Spleen (tissue), 11 donors: ENCODE data around the gene NGEF. TPM values are rescaled to one million over a fixed set of nuclear protein-coding genes. Genes with fewer than 3 reads are reported as not detected.
A peak's percentile ranks its signal among the peaks of the same experiment; 100 is the strongest.

ENCODE experiments used
- DNase-seq: peaks from one replicate; pipeline ENCODE4 v3.0.0-alpha.2; 2020
- H3K27ac ChIP-seq, 8 donors: fragments of 200-600 bp; sonication (generic) in 7 of 8; 1 replicate in 4 of 8; 2 replicates in 4 of 8; pipeline versions ENCODE4 v1.5.0 to v1.8.0; 2016 to 2021; ENCODE audit warnings: inconsistent platforms in 4 of 8, mild to moderate bottlenecking in 4 of 8, moderate library complexity in 1 of 8
- H3K27me3 ChIP-seq, 7 donors: fragments of 200-600 bp; sonication (generic) in 6 of 7; replicated peaks in 1 of 7; 1 replicate in 4 of 7; 2 replicates in 3 of 7; pipeline versions ENCODE4 v1.5.0 to v1.8.0; 2016 to 2021; ENCODE audit warnings: inconsistent platforms in 3 of 7, mild to moderate bottlenecking in 1 of 7
- H3K36me3 ChIP-seq, 6 donors: fragments of 200-600 bp; sonication (generic) in 5 of 6; 1 replicate in 4 of 6; 2 replicates in 2 of 6; pipeline versions ENCODE4 v1.5.0 to v1.8.0; 2016 to 2021; ENCODE audit warnings: inconsistent platforms in 2 of 6
- H3K4me1 ChIP-seq, 6 donors: fragments of 200-600 bp; sonication (generic) in 5 of 6; 1 replicate in 3 of 6; 2 replicates in 3 of 6; pipeline versions ENCODE4 v1.5.0 to v1.8.0; 2016 to 2021; ENCODE audit warnings: inconsistent platforms in 3 of 6
- H3K4me3 ChIP-seq, 8 donors: fragments of 200-600 bp; sonication (generic) in 7 of 8; 1 replicate in 4 of 8; 2 replicates in 4 of 8; pipeline versions ENCODE4 v1.5.0 to v1.8.0; 2016 to 2021; ENCODE audit warnings: inconsistent platforms in 4 of 8, mild to moderate bottlenecking in 4 of 8, moderate library complexity in 2 of 8
- H3K9me3 ChIP-seq, 8 donors: fragments of 200-600 bp; sonication (generic) in 7 of 8; 1 replicate in 4 of 8; 2 replicates in 4 of 8; pipeline versions ENCODE4 v1.5.0 to v1.8.0; 2016 to 2021; ENCODE audit warnings: inconsistent platforms in 4 of 8
- CTCF ChIP-seq, 11 experiments: fragments of 200-600 bp in 7 of 11; fragments of 450-650 bp in 4 of 11; sonication (generic) in 4 of 11; IDR thresholded peaks in 8 of 11; conservative IDR thresholded peaks in 3 of 11; 1 replicate in 7 of 11; 2 replicates in 4 of 11; pipeline versions ENCODE4 v1.4.0 to v1.8.0; 2016 to 2021; ENCODE audit warnings: antibody characterized with exemption in 11 of 11, inconsistent platforms in 4 of 11, mild to moderate bottlenecking in 1 of 11
- POLR2A ChIP-seq, 3 donors: fragments of 450-650 bp; IDR thresholded peaks; one replicate each; pipeline ENCODE4 v1.5.1; 2017; ENCODE audit warnings: antibody characterized with exemption in 3 of 3, mild to moderate bottlenecking in 1 of 3
- POLR2AphosphoS5 ChIP-seq, 3 donors: sonication (generic); formaldehyde crosslinking; IDR thresholded peaks; one replicate each; pipeline ENCODE4 v1.5.1; 2017; ENCODE audit warnings: antibody characterized with exemption in 3 of 3
- WGBS, 5 donors: extraction: QIAGEN DNeasy Blood & Tissue Kit in 3 of 5; methylation state at CpG; one replicate each; pipeline versions ENCODE4 v1.1.5 to v1.1.7; 2013 to 2018; 5-methylcytosine and 5-hydroxymethylcytosine counted together
- intact Hi-C: fragments of 100-400 bp; cut with DNase I; formaldehyde crosslinking; loops from one replicate; pipeline ENCODE4 v1.15.0; 2023; ENCODE audit warnings: low total_unique reads
- polyA plus RNA-seq, 3 donors: library from polyadenylated mRNA; stranded (reverse); fragments of 200-250 nt; gene quantifications; one replicate each; pipeline ENCODE4 v1.2.1, GENCODE V29; 2013
- total RNA-seq, 7 donors: library from RNA; depleted of rRNA in 3 of 7; stranded (reverse); fragments of >200 nt in 3 of 7; fragmentation: NEBNext Ultra II Directional in 4 of 7; extraction: Animal tissue kit (Norgen Biotek cat#: 25700) in 4 of 7; gene quantifications; one replicate each; pipeline versions ENCODE4 v1.1.0 to v1.2.1, GENCODE V29; 2016 to 2021
- donor health status: healthy with polysubstance abuse.
- donor health status: DM: no; HTN: no; CAD: no; lungs with moderate emphysema.
- donor health status: DM: no; HTN: no; CAD: no.
- donor health status: Bipolar disorder and iron deficiency.
- donor health status: healthy.
- donor health status: DM: no; HTN: no; CAD: no.
- donor health status: DM: yes; HTN: yes; CAD: no.

NGEF gene
- total and polyA plus RNA-seq, 10 donors, result 0.23 to 0.79 (median 0.43) TPM; not detected in 5

GRCh38 chr2:232882505-232883115 is 130.4 kb downstream of the NGEF start:
- Histone ChIP-seq H3K4me1 (no peaks in the 10 kb centered on the region), H3K36me3 (no peaks in the 10 kb centered on the region), H3K4me3 (no peak overlapping the region), H3K9me3 (no peaks in the 10 kb centered on the region), H3K27ac (no peak overlapping the region), H3K27me3 (peaks cover 0 to 21% (median 0%) of the 10 kb centered on the region in 7 donors)
- intact Hi-C loops, result no loop called here
- TF ChIP-seq POLR2AphosphoS5 (IDR thresholded peaks at IDR 0.05), result no peak
- TF ChIP-seq CTCF (IDR thresholded peaks at IDR 0.05 in 8 of 11, conservative IDR thresholded peaks at IDR 0.05 in 3 of 11), result no peak
- no peak for TF ChIP-seq POLR2A (IDR thresholded peaks at IDR 0.05)
- 88 to 95% (median 94%) methylated on average over 17 to 20 of the region's 20 CpGs for WGBS, 5 donors
- DNase-seq, result peak; percentile 57

GRCh38 chr2:232882085-232882484 is 131.0 kb downstream of the NGEF start:
- Histone ChIP-seq H3K9me3 (no peaks in the 10 kb centered on the region), H3K27me3 (peaks cover 0 to 26% (median 2%) of the 10 kb centered on the region in 7 donors), H3K4me1 (peaks cover 0 to 3% (median under 1%) of the 10 kb centered on the region in 6 donors), H3K27ac (no peak overlapping the region), H3K4me3 (no peak overlapping the region), H3K36me3 (no peaks in the 10 kb centered on the region)
- TF ChIP-seq CTCF (IDR thresholded peaks at IDR 0.05 in 8 of 11, conservative IDR thresholded peaks at IDR 0.05 in 3 of 11) (no peak), POLR2AphosphoS5 (IDR thresholded peaks at IDR 0.05) (no peak), POLR2A (IDR thresholded peaks at IDR 0.05) (no peak)
- 92 to 96% (median 93%) methylated on average over 8 to 17 of the region's 17 CpGs for WGBS, 5 donors
- DNase-seq, result peak; percentile 58
- intact Hi-C loops, result no loop called here

- Histone ChIP-seq H3K4me3 (no peak overlapping the region), H3K27ac (no peak overlapping the region), H3K27me3 (peaks cover 0 to 34% (median 15%) of the 10 kb centered on the region in 7 donors), H3K36me3 (no peaks in the 10 kb centered on the region), H3K4me1 (peaks cover 0 to 15% (median 12%) of the 10 kb centered on the region in 6 donors), H3K9me3 (no peaks in the 10 kb centered on the region)
- intact Hi-C loops, result no loop called here
- TF ChIP-seq POLR2A (IDR thresholded peaks at IDR 0.05) (no peak), CTCF (IDR thresholded peaks at IDR 0.05 in 8 of 11, conservative IDR thresholded peaks at IDR 0.05 in 3 of 11) (no peak), POLR2AphosphoS5 (IDR thresholded peaks at IDR 0.05) (no peak)
- peak; percentile 68 for DNase-seq
- WGBS, 5 donors, result 65 to 80% (median 73%) methylated on average over 13 to 17 of the region's 17 CpGs
Measured at GRCh38 chr2:232880764-232881351, 132.2 kb downstream of the NGEF start.
